HL-60/S4 treated with phorbol 12-myristate 13-acetate at 8.2 ng/mL for 4 days and 3 days (cell line): ENCODE measurements around the gene EEPD1.
"Not testable (repeated sequence)": the region's sequence is repeated elsewhere in the genome, so short reads cannot be mapped to it uniquely, and the experiment has no call there.

Experiments used
- in situ Hi-C: fragments of 300-500 bp; cut with MboI; formaldehyde crosslinking; loops from 2 replicates; pipeline ENCODE4 v1.15.0; 2022; ENCODE audit warnings: low sequenced_read_pairs

Gene EEPD1

DNA sequence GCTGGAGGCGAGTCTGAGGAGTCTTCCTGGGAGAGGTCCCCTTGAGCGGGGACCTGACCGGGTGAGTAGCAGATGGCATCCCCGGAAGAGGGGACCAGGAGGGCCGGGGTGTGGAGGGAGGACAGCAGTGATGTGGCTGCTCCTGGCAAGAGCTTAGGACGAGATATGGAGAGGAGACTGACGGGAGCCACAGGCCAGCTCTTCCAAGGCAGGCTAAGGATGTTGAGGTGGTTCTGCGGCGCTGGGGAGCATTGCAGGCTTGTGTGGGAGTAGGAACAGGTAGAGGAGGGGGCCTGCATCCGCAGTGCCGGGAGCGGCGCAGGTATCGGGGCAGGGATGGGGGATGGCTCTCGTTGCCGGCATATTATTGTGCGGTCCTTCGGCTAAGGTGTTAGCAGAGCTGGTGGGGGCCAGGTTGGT, 159.9 kb downstream of the EEPD1 start:
- in situ Hi-C loops, result no loop called here

DNA sequence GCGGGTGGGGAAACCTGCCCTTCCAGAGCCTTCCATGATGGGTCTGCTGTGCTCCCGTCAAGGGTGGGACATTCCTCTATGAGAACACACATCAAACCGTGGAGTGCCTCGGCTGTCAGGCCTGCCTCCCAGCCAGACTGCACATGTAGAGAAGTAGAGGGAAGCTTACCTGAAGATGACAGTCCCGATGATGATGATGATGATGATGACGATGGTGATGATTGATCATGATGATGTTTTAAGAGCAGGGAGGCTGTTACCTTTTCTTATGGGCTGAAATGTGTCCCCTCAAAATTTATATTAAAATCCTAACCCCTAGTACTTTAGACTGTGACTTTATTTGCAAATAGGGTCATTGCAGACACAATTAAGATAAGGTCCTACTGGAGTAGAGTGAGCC, 160.6 kb downstream of the EEPD1 start:
- in situ Hi-C loops, result no loop called here

DNA sequence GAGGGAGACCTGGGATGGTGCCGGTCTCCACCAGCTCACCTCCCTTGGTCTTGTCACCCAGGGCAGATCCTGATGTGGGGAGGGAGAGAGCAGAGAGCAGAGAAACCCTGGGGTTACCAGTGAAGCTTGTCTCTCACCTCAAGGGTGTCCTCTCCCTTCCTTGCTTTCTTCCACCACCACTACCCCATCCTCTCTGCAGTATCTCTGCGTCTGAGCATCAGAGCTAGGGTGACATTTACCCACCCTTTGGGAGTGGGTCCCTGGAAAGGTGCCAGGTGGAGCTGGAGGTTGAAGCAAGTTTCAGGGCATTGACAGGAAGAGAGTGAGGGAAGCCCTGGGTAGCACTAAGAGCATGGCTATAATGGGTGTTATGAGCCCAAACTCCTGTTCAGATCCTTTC, 161.4 kb downstream of the EEPD1 start:
- in situ Hi-C loops, result no loop called here

DNA sequence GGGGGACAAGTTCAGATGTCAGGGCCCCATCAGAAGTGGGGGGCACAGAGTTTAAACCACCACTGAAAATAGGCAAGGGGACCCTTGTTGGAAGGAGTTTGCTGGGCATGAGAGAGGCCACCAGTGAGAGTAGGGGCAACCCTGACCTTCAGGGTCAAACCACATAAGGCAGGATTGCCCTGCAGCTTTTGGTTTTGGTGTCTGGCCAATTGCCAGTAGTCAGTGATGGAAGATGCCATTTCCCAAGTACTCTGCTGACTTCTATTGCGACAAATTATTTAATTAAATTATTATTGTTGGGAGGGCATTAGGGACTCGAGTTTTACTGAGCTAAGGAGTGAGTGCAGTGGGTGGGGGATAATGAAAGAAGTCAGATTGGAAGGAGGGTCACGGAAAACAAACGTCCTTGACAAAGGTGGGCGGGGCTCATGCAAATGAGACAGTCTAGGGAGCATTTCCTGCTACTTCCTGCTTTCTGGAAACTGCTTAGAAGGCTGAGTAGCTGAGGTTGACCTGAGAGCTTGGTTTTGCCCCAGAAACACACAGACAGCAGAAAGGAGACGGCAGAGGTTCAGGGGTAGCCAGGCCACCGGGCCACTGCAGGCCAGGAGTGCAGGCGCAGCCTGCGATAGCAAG, 162.4 kb downstream of the EEPD1 start:
- in situ Hi-C loops, result no loop called here

DNA sequence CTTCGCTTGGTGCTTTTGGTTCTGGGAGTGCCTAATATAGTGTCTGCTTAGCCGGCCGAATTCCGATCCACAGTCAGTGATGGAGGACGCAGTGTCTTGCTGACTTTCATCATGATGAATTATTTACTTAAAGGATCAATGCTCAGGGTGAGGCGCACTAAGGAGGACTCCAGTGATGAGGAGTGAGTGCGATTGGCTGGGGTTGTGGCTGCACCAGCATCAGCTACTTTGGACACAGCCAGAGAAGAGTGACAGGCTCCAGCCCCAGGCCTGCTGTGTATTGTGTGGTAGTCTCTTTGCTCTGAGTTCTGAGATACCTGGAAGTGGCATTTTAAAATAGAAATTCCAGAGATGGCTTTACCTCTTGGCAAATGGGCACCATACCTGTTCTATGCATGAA, 163.3 kb downstream of the EEPD1 start:
- in situ Hi-C loops, result no loop called here

DNA sequence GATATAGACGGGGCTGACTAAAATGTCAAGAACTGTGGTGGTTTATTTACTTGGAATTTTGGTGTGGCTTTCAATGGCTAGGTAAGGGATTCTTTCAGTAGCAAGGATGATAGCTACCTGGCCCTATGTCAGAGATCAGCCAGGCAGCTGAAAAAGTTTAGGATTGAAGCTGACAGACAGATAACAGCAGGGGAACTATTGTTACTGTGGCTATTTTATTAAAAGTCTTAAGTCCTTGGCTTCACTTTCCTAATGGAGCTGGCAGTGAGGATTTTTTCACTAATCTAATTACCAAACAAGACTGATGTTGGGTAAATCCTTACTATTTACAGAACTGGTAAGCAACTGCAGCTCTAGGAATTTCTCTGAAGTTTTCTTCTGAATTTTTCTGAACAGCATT, 164.2 kb downstream of the EEPD1 start:
- in situ Hi-C loops, result no loop called here

DNA sequence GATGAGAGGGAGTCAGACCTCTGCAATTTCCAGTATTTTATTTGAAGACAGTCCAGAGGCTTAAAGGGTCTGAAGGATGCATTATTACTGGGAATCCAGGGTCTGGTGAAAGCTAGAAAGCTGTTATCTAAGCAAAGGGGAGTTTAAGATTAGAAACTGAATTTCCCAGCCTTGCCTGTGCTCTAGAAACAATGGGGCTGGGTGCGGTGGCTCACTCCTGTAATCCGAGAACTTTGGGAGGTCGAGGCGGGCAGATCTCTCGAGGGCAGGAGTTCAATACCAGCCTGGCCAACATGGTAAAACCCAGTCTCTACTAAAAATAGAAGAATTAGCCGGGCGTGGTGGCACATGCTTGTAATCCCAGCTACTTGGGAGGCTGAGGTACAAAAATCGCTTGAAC, 165.1 kb downstream of the EEPD1 start:
- in situ Hi-C loops, result no loop called here

DNA sequence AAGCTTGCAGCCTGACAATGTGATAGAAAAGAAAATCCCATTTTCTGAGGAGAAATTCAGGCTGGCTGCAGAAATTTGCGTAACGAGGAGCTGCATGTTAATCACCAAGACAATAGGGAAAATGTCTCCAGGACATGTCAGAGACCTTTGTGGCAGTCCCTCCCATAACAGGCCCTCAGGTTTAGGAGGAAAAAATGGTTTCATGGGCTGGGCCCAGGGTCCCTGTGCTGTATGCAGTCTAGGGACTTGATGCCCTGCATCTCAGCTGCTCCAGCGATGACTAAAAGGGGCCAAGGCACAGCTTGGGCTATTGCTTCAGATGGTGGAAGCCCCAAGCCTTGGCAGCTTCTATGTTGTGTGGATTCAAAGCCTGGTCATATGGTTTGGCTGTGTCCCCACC, 168.2 kb downstream of the EEPD1 start:
- in situ Hi-C loops, result not testable (repeated sequence)

DNA sequence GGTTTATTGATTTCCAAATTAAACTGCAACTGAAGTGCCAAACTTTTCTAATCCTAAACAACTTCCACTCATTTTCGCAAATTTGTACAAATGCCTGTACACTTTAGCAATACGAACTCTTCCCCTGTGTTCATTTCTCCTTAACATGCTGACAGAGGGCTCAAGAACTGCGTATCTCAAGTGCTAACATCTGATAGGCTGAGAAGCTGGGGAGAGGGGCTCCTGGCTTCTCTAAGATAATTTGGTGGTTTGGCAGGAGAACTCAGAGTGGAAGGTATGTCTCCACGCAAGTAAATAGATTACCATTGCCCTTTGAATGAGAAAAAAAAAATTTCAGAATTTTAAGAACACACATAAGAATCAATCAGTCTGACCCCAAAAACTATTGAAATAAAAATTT, 183.3 kb downstream of the EEPD1 start:
- in situ Hi-C loops, result no loop called here

DNA sequence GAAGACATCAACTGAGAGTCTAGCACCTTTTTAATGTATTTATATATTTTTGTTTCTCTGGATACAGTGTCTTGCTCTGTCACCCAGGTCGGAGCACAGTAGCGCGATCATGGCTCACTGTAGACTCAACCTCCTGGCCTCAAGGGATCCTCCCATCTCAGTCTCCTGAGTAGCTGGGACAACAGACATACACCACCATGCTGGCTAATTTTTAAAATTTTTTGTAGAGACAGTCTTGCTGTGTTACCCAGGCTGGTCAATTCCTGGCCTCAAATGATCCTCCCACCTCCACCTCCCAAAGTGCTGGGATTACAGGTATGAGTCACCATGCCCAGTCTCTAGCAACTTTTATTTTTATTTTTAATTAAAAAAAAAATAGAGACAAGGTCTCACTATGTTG, 185.2 kb downstream of the EEPD1 start:
- in situ Hi-C loops, result no loop called here

DNA sequence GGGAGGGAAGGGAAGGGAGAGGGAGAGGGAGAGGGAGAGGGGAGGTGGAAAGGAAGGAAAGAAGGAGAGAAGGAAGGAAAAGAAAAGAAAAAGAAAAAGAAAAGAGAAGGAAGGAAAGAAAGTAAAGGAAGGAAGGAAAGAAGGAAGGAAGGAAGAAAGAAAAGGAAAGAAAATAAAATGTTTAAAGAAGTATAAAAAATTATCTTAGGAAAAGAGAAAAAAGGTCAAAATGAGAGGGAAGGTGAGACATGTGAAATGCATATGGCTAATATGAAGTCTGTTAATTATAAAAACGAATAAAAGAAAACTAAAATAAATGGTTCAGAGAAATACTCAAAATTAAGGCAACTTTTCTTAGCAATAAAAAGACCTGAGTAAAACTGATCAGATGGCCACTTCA, 190.5 kb downstream of the EEPD1 start:
- in situ Hi-C loops, result no loop called here

DNA sequence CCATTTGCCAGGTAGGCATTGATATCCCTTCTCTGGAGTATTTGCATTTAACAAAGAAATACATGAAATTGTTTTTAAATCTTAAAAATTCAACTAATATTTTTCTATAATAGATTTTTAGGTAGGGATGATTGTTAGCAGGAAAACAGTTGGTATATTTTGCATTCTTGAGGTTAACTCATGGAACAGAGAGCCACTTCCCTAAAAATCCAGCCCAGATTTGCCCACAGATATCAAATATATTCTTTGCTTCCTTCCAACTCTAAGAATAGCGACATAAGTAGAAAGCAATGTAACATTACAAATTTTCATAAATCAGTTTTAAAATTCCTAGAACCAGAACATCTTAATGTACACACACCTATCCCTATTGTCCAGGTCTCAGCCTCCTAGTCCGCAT, 191.6 kb downstream of the EEPD1 start:
- in situ Hi-C loops, result no loop called here

DNA sequence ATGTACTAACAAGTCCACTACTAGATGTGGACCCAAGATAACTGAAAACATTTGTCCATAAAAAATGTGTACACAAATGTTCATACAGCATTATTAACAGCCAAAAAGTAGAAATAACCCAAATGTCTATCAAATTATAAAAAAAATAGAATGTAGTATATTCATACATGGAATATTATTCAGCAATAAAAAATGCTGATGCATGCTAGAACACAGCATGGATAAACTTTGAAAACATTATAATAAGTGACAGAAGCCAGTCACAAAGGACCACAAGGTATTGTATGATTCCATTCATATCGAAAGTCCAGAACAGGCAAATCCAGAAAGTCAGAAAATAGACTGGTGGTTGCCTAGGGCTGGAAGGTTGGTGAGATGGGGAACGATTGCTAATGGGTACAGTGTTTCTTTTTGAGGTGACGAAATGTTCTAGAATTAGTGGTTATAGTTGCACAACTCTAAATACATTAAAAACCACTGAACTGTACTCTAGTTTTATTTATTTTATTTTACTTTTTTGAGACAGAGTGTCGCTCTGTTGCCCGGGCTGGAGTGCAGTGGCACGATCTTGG, 193.3 kb downstream of the EEPD1 start:
- in situ Hi-C loops, result no loop called here

DNA sequence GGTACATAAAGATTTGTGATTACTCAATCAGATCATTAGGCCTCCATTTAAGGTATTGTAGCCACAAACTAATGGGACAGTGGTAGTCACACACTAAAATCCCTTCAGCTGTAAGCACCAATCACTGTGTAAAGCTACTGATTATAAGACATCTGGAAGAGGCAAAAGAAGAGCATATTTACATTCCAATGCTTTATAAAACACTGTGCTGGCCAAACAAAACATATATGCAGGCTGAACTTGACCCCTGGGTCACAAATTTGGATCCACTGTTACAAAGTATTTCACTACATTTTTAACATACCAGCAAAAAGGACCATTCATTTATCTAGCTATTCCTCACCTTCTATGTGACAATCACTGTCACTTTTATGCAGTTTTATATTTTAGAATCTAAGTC, 195.2 kb downstream of the EEPD1 start:
- in situ Hi-C loops, result no loop called here

DNA sequence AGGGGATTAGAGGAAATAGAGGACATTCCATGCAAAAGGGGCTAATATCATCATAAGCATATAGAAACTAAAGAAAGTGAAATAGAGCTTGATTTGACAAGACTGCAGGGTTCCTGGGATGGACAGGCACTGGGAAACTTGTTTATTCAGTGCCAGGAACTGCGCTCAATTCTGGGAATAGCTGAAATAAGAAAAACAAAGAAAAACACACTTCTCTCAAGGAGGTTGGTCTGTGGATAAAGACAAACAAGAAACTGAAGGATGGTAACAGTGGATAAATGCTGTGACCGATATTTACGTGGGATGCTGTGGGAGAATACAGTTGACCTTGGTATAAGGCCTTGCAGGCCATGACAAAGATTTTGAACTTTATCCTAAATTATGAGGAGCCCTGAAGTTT, 195.7 kb downstream of the EEPD1 start:
- in situ Hi-C loops, result no loop called here

DNA sequence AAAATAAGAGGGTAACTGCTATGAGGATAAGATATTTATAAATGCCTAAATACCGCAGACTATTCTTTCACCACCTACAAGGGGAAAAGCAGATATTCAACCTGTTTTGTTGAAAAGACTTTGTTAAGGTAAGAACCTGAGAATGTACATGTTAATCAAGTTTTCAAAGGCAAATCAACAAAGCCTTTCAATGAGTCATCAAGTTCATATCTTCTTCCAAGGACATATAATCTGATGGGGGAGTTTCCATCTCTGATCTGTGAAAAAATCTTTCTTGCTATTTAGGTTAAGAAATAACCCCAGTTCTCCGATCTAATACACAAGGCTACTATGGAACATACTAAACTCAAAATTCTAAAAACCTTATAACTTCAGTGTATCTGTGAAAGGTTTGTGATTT, 196.6 kb downstream of the EEPD1 start:
- in situ Hi-C loops, result no loop called here
